8988T (cell line): ENCODE measurements around the gene NSUN7.
"Not testable (repeated sequence)": the region's sequence is repeated elsewhere in the genome, so short reads cannot be mapped to it uniquely, and the experiment has no call there.

Experiments used
- DNase-seq: peaks from one replicate; pipeline ENCODE4 v3.0.0; 2011

Gene NSUN7

GRCh38 chr4:40736910-40737309 is 12.8 kb upstream of the NSUN7 start:
- no peak for DNase-seq

DNA sequence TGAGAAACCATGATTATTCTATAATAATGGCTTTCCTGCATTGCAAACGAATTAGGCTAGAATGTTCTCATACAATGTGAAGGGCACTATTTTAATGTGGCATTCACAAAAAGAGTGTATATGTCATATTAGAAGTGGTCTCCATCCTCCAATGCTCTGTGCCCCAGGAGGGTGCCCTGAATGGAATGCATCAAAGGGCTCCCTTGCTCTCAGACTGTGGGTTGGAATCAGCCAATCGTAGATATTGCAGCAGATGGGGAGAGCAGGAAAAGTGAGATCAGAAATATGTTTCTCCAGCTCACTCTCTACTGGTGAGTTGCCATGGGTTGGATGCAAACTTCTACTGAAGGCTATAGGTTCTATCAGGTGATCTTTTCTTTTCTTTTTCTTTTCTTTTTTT is 11.9 kb upstream of the NSUN7 start:
- no peak for DNase-seq

DNA sequence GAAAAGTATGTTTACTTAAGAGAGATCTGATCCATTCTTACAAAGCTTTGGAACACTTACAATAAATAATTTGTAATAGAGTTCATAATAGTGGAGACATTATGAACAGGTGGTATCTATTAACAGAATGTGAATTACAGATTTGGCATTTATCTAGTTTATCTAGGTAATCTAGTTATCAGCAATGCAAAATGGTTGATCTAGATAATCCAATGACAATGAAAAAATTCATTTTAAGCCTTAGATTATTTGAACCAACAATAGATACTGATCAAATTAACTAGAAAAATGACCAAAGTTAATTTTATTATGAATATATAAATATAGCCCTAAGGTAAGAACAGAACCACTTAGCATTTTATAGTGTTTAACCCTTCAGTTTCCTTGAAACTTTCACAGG is 10.4 kb upstream of the NSUN7 start:
- DNase-seq, result no peak

GRCh38 chr4:40744218-40744617 is 5.5 kb upstream of the NSUN7 start:
- no peak for DNase-seq

GRCh38 chr4:40745285-40745984 is 4.3 kb upstream of the NSUN7 start:
- DNase-seq, result no peak

DNA sequence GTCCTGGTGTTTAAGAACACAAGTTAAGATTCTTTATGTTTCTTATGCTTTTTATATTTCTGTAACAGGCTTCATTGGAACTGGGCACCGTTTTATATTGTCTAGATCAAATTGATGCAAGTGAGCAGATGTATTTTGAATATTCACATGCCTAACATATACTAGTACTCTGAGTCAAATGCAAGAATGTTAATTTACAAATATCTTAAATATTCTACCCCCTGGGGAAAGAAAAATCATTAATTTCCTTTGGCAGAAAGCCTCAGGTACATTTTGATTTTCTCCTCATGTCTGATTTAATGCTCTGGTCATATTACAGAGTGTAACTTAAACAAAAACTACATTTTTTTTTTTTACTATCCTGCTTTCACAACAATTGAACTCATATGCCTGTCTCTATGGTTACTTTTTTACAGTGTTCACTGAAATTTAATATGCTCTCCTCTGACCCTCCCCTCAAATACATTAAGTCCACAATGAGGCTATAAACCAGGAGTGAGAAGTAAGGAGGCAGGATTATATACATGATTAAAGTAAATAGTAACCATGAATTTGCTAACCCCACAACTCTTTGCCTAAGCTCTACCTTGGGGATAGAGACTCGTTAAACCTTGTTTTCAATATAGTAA is 2.4 kb upstream of the NSUN7 start:
- DNase-seq, result no peak

DNA sequence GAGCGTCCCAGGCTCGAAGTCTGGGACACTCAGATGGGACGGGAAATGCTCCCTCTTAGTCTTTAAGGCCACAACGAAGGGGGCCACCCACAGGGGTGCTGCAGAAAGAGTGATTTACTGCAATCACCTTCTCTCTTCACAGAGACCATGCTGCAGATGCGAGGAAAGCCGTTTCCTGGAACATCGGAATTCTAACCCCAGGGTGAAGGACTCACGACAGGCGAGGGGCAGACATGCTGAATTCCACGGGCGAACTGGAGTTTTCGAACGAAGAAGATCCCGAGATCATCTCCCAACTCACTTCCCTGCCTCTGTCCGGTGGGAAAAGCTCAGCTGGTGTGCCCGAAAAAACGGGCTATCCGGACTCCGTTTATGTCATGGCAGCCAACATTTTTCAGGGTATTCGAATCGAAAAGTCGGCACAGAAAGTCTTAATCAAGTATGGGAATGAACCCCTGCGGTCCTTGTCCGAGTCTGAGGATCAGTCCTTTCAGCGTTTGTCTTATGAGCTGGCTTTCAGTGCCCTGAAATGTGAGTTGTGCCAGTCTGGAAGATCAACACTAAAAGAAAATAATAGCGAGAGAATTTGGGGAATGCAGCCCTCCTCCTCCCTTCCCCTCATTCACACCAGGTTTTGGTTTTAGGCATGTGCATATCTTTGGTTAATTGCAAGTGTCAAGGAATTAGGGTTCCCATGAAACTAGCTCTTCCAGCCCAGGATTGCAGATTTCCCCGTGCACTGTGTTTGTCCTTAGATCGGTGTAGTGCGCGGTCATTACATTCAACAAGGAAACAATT is 905 bp downstream of the NSUN7 start:
- no peak for DNase-seq

DNA sequence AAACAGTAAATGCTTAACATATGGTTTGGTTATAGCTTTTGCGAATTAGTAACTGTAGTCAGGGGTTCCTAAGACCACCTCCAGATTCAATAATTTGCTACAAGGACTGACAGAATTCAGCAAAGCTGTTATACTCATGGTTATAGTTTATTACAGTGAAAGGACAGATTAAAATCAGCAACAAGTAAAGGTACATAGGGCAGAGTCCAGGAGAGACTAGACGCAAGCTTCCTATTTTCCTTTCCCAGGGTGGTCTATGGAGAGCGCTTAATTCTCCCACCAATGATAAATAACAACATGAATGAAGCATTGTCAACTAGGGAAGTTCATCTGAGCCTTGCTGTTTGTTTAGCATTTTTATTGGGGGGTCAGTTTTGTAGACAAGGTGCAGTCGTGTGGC is 5.9 kb downstream of the NSUN7 start:
- DNase-seq, result no peak

DNA sequence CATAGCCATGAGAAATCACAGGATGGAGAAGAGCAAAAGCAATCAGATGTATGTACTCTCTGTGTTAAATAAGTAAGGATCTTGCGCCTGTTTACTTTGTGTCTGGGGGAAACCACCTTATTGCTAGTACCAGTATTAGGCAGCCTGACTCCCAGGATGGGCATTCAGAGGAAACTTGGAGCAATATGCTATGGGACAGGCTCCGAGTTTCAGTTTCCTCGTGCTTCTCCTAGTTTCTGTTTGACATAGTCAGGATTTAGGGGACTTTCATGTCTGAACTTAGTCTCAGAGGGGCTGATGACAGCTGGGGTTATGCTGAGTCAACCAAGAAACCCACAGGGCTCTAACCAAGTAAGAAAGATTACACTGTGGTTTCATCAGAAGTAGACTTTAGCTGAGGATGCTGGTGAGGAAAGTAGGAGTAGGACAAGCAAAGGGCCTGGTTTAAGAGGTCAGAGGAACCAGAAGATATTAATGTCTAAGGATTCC is 13.5 kb downstream of the NSUN7 start:
- no peak for DNase-seq

- no peak for DNase-seq
Observed at GRCh38 chr4:40769266-40769665, 19.5 kb downstream of the NSUN7 start.

GRCh38 chr4:40778090-40778489 is 28.3 kb downstream of the NSUN7 start:
- DNase-seq, result no peak

DNA sequence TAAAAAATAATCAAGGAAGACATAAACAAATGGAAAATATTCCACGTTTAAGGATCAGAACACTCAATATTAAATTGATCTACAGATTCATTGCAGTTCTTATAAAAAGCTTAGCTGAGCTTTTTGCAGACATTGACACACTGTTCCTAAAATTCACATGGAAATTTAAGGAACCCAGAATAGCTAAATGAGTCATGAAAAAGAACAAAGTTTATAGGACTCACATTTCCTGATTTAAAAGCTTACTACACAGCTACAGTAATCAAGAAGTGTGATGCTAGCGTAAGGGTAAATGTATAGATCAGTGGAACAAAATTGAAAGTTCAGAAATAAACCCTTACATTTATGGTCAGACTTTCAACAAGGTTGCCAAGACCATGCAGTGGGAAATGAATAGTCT is 33.1 kb downstream of the NSUN7 start:
- DNase-seq, result no peak

DNA sequence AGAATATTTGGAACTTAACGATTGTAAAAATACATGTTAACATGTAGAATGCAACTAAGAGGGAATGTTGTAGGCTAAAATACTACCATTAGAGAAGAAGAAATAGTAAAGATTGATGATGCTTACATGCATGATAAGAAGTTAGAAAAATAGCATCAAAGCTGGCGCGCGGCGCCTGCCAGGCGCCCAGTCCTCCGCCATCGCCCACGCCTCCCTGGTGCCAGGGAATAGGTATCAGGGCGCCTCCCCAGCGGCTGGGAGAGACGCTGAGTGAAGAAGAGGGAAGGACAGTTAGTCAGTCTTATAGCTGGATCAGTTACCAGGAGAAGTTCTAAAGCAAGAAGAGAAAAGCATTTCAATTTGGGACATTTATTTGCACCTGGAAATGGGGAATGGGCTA is 36.0 kb downstream of the NSUN7 start:
- no peak for DNase-seq

GRCh38 chr4:40788331-40788730 is 38.6 kb downstream of the NSUN7 start:
- no peak for DNase-seq

- DNase-seq, result no peak
Observed at GRCh38 chr4:40789031-40789430, 39.3 kb downstream of the NSUN7 start.

DNA sequence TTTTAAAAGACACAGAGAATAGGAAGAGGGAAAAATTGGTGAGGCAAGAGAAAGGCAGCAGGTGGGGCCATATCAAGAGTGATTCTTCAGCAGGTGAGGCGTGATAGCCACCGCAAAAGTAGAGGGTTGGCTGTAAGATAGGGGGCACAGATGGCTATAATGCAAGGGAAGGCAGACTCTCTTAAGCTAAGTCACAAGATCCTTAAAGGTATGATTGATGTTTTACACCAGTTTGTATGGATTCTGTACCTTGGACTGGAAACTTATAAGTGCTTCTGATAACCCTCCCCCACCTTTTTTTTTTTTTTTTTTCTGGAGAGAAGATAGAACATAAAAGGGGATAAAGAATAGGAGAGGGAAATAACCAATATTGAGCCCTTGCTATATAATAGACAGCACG is 40.0 kb downstream of the NSUN7 start:
- no peak for DNase-seq

DNA sequence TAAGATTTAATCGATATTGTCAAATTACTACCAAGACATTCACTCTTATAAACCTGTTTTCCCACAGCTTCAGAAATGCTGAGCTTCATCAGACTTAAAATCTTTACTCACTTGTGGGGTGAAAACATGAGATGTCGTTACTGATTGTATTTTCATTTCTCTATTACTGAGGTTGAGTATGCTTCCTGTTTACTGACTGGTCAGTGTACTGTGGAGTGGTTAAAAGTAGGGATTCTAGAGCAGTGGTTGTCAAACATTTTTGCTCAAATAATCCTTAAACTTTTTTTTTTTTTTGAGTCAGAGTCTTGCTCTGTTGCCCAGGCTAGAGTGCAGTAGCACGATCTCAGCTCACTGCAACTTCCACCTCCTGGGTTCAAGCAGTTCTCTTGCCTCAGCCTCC is 50.3 kb downstream of the NSUN7 start:
- no peak for DNase-seq

DNA sequence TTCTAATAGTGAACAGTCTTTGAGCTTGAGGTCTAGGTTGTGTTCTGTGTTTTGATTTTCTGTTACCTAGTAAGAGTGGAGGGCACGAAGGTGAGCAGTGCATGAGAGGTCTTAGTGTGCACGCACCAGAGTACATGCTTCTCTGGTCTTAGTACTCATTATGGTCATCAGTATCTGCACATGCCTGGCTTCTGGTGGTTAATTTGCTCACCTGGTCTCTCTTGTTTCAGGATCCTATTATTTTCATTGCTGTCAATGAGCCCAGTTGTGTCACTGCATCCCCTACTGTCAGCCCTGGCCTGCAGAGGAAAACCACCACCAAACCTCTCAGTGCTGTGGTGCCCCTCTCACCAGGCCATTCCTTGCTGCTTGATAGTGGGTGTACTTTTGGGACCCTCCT is 54.8 kb downstream of the NSUN7 start:
- DNase-seq, result no peak

- DNase-seq, result no peak
Observed at GRCh38 chr4:40808926-40809457, 59.2 kb downstream of the NSUN7 start.

DNA sequence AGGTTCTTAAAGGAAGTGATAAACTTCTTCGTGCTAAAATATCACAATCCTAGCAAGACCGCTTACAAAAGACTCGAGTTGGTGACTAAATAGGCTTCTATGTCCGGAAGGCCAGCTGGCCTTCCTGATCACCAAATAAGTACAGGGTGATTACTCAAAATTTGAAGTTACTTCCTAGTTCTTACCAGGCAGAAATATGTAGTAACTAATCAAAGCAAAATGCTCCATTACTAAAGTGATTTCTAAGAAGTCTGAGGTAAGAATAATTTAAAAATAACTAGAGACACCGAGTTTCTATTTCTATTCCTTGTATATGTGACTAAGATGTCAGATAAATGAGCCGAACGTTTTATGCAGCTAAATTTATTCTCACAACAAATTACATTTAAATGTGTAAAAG is 62.2 kb downstream of the NSUN7 start:
- no peak for DNase-seq

GRCh38 chr4:40812386-40812785 is 62.6 kb downstream of the NSUN7 start:
- DNase-seq, result no peak

DNA sequence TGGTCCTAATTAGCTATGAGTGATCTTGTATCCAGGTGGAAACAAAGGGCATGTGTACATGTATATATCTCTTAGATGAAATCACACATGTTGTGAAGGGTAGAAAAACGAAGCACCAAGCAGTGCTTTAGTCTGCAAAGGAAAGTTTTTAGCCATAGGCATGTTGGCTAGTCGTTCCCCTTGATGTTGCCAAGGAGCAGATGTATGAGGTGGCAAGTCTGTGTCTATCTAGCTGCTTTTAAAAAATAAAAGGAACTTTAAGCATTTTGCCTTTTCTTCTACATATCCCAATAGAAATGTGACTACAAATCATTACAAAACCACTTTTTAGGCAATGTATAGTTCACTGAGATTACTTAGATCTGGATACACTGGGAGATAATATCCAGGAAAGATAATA is 63.1 kb downstream of the NSUN7 start:
- DNase-seq, result no peak

GRCh38 chr4:40817157-40817556 is 67.4 kb downstream of the NSUN7 start:
- not testable (repeated sequence) for DNase-seq

- DNase-seq, result no peak
Observed at GRCh38 chr4:40820101-40820500, 70.3 kb downstream of the NSUN7 start.
